Measurements from ENCODE around the gene CLGN. TPM values are rescaled to one million over a fixed set of nuclear protein-coding genes. Genes with fewer than 3 reads are reported as not detected.

Gene CLGN
- total RNA-seq, 1 experiment from 2014 or later: 0.35 TPM

DNA sequence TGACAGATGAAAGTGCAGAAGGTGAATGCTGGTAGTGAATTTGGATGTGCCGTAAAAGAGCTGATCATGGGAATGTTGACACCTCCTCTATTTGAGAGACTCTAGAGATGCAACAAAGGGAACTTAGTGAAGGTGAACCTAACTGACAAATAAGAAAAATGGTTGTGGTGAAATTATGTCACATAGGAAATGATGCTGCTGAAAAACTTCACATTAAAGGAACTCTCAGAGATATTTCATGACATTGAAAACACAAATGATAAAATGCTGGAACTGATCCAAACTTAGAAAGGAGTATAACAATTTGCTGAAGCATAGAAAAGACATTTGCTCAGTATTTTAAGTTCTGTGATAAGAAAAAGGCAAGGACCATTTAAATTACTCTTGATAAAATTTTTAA, 38.7 kb upstream of the CLGN start:
- CTCF ChIA-PET: no interaction called here
- POLR2A ChIA-PET (ENCODE audit: unreplicated experiment): interaction anchor here (0.7 kb wide), 1 partner anchor 333 kb away, joined by 3 read pairs; no protein-coding TSS in a partner anchor

DNA sequence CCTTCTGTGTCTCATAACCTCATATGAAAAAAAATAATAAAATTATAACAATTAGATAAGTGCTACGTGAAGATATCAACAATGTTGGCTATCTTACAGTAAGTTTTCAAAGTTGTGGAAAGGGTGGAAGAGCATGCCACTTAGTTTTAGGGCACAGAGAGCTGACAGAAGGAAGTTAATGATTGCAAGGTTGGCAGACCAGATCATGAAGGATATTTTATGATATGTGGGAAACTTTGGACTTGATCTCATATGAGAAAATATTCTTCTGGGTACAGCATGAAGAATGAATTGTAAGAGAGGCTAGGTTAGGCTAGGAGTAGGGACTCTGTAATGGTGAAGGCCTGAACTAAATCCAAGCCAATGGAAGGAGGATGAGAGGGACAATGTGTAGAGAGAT, 36.2 kb upstream of the CLGN start:
- no TSS peak for BruUV-seq (replicated peaks)
- DNase-seq: no peak
- intact Hi-C loops (cut with micrococcal nuclease; ENCODE audit: unreplicated experiment): no loop called here
- Histone ChIP-seq H3K27ac (no peak overlapping the region), H3F3A (ENCODE audit: insufficient read depth, low read depth) (no peaks in the 10 kb centered on the region), H2AFZ (no peak overlapping the region), H3K36me3 (ENCODE audit: low read depth) (no peaks in the 10 kb centered on the region), H3K4me1 (replicated peaks; ENCODE audit: insufficient read depth) (no peaks in the 10 kb centered on the region), H4K20me1 (ENCODE audit: insufficient read depth) (no peaks in the 10 kb centered on the region), H3K9me3 (ENCODE audit: insufficient read depth, low read depth) (no peaks in the 10 kb centered on the region), H3K4me3 (no peak overlapping the region), H3K9me2 (ENCODE audit: insufficient read depth) (no peaks in the 10 kb centered on the region), H3K79me2 (ENCODE audit: low read depth) (no peaks in the 10 kb centered on the region), H3K27me3 (ENCODE audit: insufficient read depth, low read depth) (no peaks in the 10 kb centered on the region), H3K4me2 (no peak overlapping the region)
- CTCF ChIA-PET: no interaction called here
- TF ChIP-seq EZH2 (IDR thresholded peaks at IDR 0.05; ENCODE audit: low read depth) (no peak), CTCF (conservative IDR thresholded peaks at IDR 0.05) (no peak)
- POLR2A ChIA-PET (ENCODE audit: unreplicated experiment): no interaction called here

More for the DNA sequence above, 38.7 kb upstream of the CLGN start:
- Histone ChIP-seq H3K9me3 (ENCODE audit: insufficient read depth, low read depth) (no peaks in the 10 kb centered on the region), H3K27me3 (ENCODE audit: insufficient read depth, low read depth) (no peaks in the 10 kb centered on the region), H3F3A (ENCODE audit: insufficient read depth, low read depth) (no peaks in the 10 kb centered on the region), H3K4me1 (replicated peaks; ENCODE audit: insufficient read depth) (no peaks in the 10 kb centered on the region), H3K9me2 (ENCODE audit: insufficient read depth) (no peaks in the 10 kb centered on the region), H2AFZ (no peak overlapping the region), H3K79me2 (ENCODE audit: low read depth) (no peaks in the 10 kb centered on the region), H3K4me3 (no peak overlapping the region), H3K4me2 (no peak overlapping the region), H4K20me1 (ENCODE audit: insufficient read depth) (no peaks in the 10 kb centered on the region), H3K27ac (no peak overlapping the region), H3K36me3 (ENCODE audit: low read depth) (no peaks in the 10 kb centered on the region)
- BruUV-seq (replicated peaks): no TSS peak
- TF ChIP-seq CTCF (conservative IDR thresholded peaks at IDR 0.05): no peak
- no peak for TF ChIP-seq EZH2 (IDR thresholded peaks at IDR 0.05; ENCODE audit: low read depth)
- intact Hi-C loops (cut with micrococcal nuclease; ENCODE audit: unreplicated experiment): no loop called here
- no peak for DNase-seq

GRCh38 chr4:140463182-140463581, 35.7 kb upstream of the CLGN start:
- BruUV-seq (replicated peaks): no TSS peak
- Histone ChIP-seq H3K9me2 (ENCODE audit: insufficient read depth) (no peaks in the 10 kb centered on the region), H3K36me3 (ENCODE audit: low read depth) (no peaks in the 10 kb centered on the region), H3K27ac (no peak overlapping the region), H3K4me1 (replicated peaks; ENCODE audit: insufficient read depth) (no peaks in the 10 kb centered on the region), H3K9me3 (ENCODE audit: insufficient read depth, low read depth) (no peaks in the 10 kb centered on the region), H3K4me2 (no peak overlapping the region), H3K79me2 (ENCODE audit: low read depth) (no peaks in the 10 kb centered on the region), H3K27me3 (ENCODE audit: insufficient read depth, low read depth) (no peaks in the 10 kb centered on the region), H2AFZ (no peak overlapping the region), H4K20me1 (ENCODE audit: insufficient read depth) (no peaks in the 10 kb centered on the region), H3K4me3 (no peak overlapping the region), H3F3A (ENCODE audit: insufficient read depth, low read depth) (no peaks in the 10 kb centered on the region)
- intact Hi-C loops (cut with micrococcal nuclease; ENCODE audit: unreplicated experiment): no loop called here
- CTCF ChIA-PET: no interaction called here
- TF ChIP-seq CTCF (conservative IDR thresholded peaks at IDR 0.05) (no peak), EZH2 (IDR thresholded peaks at IDR 0.05; ENCODE audit: low read depth) (no peak)
- POLR2A ChIA-PET (ENCODE audit: unreplicated experiment): no interaction called here
- no peak for DNase-seq

Measured in PC-9 (cell line).